Keratinocyte (primary cell): ENCODE measurements around the gene SCUBE1.

Source experiments
- EZH2 ChIP-seq: IDR thresholded peaks from one replicate; pipeline ENCODE4 v1.6.1; 2012; ENCODE audit warnings: inconsistent platforms, mild to moderate bottlenecking, low read length, moderate library complexity
- TF ChIP-seq, protein P1 (sequence below), 3 experiments: IDR thresholded peaks in 1 of 3; conservative IDR thresholded peaks in 1 of 3; optimal IDR thresholded peaks in 1 of 3; 2 replicates in 2 of 3; 3 replicates in 1 of 3; pipeline versions ENCODE3 to v1.5.1; 2011; ENCODE audit warnings: low read length in 3 of 3, mild to moderate bottlenecking in 3 of 3, moderate library complexity in 2 of 3, control low read depth in 1 of 3, inconsistent platforms in 1 of 3; ENCODE audit not compliant: insufficient read depth in 2 of 3; ENCODE audit errors: extremely low read depth in 1 of 3

DNA sequence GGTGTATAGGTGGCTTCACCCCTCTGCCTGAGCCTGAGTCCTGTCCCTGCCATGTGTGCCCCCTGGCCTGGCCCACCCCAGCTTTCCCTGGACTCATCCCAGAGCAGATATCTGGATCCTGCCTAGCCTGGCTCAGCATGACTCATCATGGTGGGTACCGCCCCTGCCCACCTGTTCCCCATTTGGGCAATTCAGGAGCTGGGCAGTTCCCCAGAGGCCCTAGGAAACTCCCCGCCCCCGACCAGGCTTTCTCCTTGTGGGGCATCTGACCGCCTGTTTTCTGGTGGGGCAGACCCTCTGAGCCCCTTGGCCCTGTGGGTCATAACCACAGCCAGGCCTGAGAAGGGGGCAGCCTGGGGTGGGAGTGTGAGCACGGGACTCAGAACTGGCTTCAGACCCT, 187.4 kb downstream of the SCUBE1 start:
- TF ChIP-seq, protein P1, sequence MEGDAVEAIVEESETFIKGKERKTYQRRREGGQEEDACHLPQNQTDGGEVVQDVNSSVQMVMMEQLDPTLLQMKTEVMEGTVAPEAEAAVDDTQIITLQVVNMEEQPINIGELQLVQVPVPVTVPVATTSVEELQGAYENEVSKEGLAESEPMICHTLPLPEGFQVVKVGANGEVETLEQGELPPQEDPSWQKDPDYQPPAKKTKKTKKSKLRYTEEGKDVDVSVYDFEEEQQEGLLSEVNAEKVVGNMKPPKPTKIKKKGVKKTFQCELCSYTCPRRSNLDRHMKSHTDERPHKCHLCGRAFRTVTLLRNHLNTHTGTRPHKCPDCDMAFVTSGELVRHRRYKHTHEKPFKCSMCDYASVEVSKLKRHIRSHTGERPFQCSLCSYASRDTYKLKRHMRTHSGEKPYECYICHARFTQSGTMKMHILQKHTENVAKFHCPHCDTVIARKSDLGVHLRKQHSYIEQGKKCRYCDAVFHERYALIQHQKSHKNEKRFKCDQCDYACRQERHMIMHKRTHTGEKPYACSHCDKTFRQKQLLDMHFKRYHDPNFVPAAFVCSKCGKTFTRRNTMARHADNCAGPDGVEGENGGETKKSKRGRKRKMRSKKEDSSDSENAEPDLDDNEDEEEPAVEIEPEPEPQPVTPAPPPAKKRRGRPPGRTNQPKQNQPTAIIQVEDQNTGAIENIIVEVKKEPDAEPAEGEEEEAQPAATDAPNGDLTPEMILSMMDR (optimal IDR thresholded peaks at IDR 0.05 in 1 of 3, IDR thresholded peaks at IDR 0.05 in 1 of 3, conservative IDR thresholded peaks at IDR 0.05 in 1 of 3; ENCODE audit: extremely low read depth in 1 of 3, insufficient read depth in 2 of 3, low read length in 3 of 3): no peak
- no peak for TF ChIP-seq EZH2
